Measurements from ENCODE around the gene SELL.
A peak's percentile ranks its signal among the peaks of the same experiment; 100 is the strongest.

Gene SELL

GRCh38 chr1:169711469-169712308, at the start of gene SELL:
Gene SELL (minus strand): TSS chr1:169711620. CDS start chr1:169711498, 122 bp downstream.
- TF ChIP-seq, protein P1, sequence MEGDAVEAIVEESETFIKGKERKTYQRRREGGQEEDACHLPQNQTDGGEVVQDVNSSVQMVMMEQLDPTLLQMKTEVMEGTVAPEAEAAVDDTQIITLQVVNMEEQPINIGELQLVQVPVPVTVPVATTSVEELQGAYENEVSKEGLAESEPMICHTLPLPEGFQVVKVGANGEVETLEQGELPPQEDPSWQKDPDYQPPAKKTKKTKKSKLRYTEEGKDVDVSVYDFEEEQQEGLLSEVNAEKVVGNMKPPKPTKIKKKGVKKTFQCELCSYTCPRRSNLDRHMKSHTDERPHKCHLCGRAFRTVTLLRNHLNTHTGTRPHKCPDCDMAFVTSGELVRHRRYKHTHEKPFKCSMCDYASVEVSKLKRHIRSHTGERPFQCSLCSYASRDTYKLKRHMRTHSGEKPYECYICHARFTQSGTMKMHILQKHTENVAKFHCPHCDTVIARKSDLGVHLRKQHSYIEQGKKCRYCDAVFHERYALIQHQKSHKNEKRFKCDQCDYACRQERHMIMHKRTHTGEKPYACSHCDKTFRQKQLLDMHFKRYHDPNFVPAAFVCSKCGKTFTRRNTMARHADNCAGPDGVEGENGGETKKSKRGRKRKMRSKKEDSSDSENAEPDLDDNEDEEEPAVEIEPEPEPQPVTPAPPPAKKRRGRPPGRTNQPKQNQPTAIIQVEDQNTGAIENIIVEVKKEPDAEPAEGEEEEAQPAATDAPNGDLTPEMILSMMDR (IDR thresholded peaks at IDR 0.05) = peak; percentile 94
- no peak for TF ChIP-seq ZFX (IDR thresholded peaks at IDR 0.05; ENCODE audit: borderline replicate concordance)
- no peak within 1 kb of the TSS for H3K27ac ChIP-seq

GRCh38 chr1:169759038-169759437, 47.6 kb upstream of the SELL start:
- no peak overlapping the region for H3K27ac ChIP-seq
- TF ChIP-seq, protein P1 (IDR thresholded peaks at IDR 0.05) = no peak
- TF ChIP-seq ZFX (IDR thresholded peaks at IDR 0.05; ENCODE audit: borderline replicate concordance) = no peak

GRCh38 chr1:169753549-169753948, 42.1 kb upstream of the SELL start:
- no peak overlapping the region for H3K27ac ChIP-seq
- no peak for TF ChIP-seq ZFX (IDR thresholded peaks at IDR 0.05; ENCODE audit: borderline replicate concordance)
- TF ChIP-seq, protein P1 (IDR thresholded peaks at IDR 0.05) = no peak

GRCh38 chr1:169750041-169750440, 38.6 kb upstream of the SELL start:
- no peak overlapping the region for H3K27ac ChIP-seq
- TF ChIP-seq, protein P1 (IDR thresholded peaks at IDR 0.05) = no peak
- no peak for TF ChIP-seq ZFX (IDR thresholded peaks at IDR 0.05; ENCODE audit: borderline replicate concordance)

- TF ChIP-seq ZFX (IDR thresholded peaks at IDR 0.05; ENCODE audit: borderline replicate concordance) = no peak
- TF ChIP-seq, protein P1 (IDR thresholded peaks at IDR 0.05) = no peak
- H3K27ac ChIP-seq = no peak overlapping the region
Measured at GRCh38 chr1:169746550-169746949, 35.1 kb upstream of the SELL start.

DNA sequence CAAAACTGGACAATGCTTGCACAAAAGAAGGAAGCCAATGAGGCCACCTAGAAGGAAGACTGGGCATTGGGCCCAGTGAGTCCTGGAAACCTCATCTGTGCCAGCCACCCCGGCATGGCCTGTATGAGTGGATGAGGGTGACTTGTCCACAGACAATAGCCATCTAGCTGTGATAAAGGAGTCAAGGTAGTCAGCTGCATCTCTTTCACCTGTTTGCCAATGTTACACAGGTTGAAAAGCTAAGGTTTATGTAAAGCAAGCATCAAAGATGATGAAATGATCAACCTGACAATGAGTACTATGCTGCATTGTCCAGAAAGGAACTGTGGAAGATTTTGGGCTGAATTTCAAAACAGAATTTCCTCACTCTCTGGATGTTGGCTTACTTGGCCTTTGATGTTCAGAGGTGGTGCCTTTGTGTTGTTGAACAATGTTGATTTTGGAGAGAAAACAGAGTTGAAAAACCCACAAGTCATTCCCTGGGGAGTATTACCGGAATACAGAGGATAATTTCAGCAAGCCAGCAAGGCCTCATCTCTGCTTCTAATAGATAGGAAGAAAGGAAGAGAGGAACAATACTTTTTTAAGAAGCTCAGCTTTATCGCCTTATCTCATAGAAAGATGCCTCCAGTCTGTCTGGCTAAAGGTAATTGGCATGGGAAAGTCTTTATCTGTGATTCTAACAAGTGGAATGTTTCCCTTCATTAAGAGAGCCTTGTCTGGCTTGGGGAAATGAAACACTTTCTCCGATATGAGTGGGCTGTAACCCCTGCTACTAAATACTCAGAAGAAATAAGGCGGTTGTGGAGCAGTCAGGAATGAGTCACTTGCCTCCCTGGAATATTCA, 33.8 kb upstream of the SELL start:
- no peak overlapping the region for H3K27ac ChIP-seq

More for the DNA sequence above, 33.8 kb upstream of the SELL start:
- no peak for TF ChIP-seq ZFX (IDR thresholded peaks at IDR 0.05; ENCODE audit: borderline replicate concordance)
- TF ChIP-seq, protein P1 (IDR thresholded peaks at IDR 0.05) = no peak

Data from 22Rv1 (cell line).